Mesendoderm (in vitro differentiated cells): ENCODE data around the gene COG7.

Experiments
- DNase-seq: peaks from one replicate; pipeline ENCODE4 v3.0.0; 2013
- H2AK5ac ChIP-seq: 2 replicates; pipeline ENCODE4 v1.6.1; 2013; ENCODE audit warnings: low read length, inconsistent platforms
- H2BK120ac ChIP-seq: 2 replicates; pipeline ENCODE4 v1.6.1; 2013; ENCODE audit warnings: low read depth, mild to moderate bottlenecking, low read length, moderate library complexity, mixed read lengths
- H2BK15ac ChIP-seq: replicated peaks from 2 replicates; pipeline ENCODE4 v1.6.1; 2013; ENCODE audit warnings: low read depth, mild to moderate bottlenecking, moderate library complexity
- H2BK5ac ChIP-seq: 2 replicates; pipeline ENCODE4 v1.6.1; 2013; ENCODE audit warnings: low read length, inconsistent platforms
- H3K18ac ChIP-seq: 2 replicates; pipeline ENCODE4 v1.6.1; 2013; ENCODE audit warnings: mild to moderate bottlenecking, low read length, mixed read lengths
- H3K23ac ChIP-seq: one replicate; pipeline ENCODE4 v1.6.1; 2013; ENCODE audit warnings: low read length
- H3K27ac ChIP-seq: 2 replicates; pipeline ENCODE4 v1.5.1; 2013; ENCODE audit warnings: low read depth, mild to moderate bottlenecking, inconsistent platforms, low read length, moderate library complexity
- H3K27me3 ChIP-seq: 2 replicates; pipeline ENCODE4 v1.6.1; 2013; ENCODE audit warnings: low read length, control low read depth, mild to moderate bottlenecking, inconsistent platforms; ENCODE audit not compliant: insufficient read depth, poor library complexity
- H3K36me3 ChIP-seq: 2 replicates; pipeline ENCODE4 v1.6.1; 2013; ENCODE audit warnings: low read length, inconsistent platforms; ENCODE audit not compliant: control insufficient read depth, insufficient read depth
- H3K4ac ChIP-seq: one replicate; pipeline ENCODE4 v1.6.1; 2013; ENCODE audit warnings: low read depth, mild to moderate bottlenecking, low read length, moderate library complexity
- H3K4me1 ChIP-seq: 2 replicates; pipeline ENCODE4 v1.6.1; 2013; ENCODE audit warnings: low read depth, low read length, inconsistent platforms; ENCODE audit not compliant: control insufficient read depth
- H3K4me2 ChIP-seq: 2 replicates; pipeline ENCODE4 v1.6.1; 2013; ENCODE audit warnings: low read length
- H3K4me3 ChIP-seq: 2 replicates; pipeline ENCODE4 v1.5.1; 2013; ENCODE audit warnings: mild to moderate bottlenecking, low read length
- H3K56ac ChIP-seq: one replicate; pipeline ENCODE4 v1.6.1; 2013; ENCODE audit warnings: low read length
- H3K79me1 ChIP-seq: 2 replicates; pipeline ENCODE4 v1.6.1; 2013; ENCODE audit warnings: low read length, inconsistent platforms
- H3K79me2 ChIP-seq: 2 replicates; pipeline ENCODE4 v1.6.1; 2013; ENCODE audit warnings: mild to moderate bottlenecking, low read length; ENCODE audit not compliant: control insufficient read depth, insufficient read depth
- H3K9ac ChIP-seq: 2 replicates; pipeline ENCODE4 v1.6.1; 2013; ENCODE audit warnings: low read length, inconsistent platforms
- H4K5ac ChIP-seq: one replicate; pipeline ENCODE4 v1.6.1; 2013; ENCODE audit warnings: low read length
- H4K8ac ChIP-seq: one replicate; pipeline ENCODE4 v1.6.1; 2013; ENCODE audit warnings: low read depth, mild to moderate bottlenecking, control low read depth, low read length, moderate library complexity
- WGBS: extraction: QIAGEN DNeasy Blood & Tissue Kit; methylation state at CpG from one replicate; pipeline ENCODE4 v1.1.7; 2013; ENCODE audit warnings: low lambda C conversion rate, missing lambda C conversion rate; ENCODE audit not compliant: insufficient coverage; ENCODE audit errors: extremely low coverage; 5-methylcytosine and 5-hydroxymethylcytosine counted together

Gene COG7

DNA sequence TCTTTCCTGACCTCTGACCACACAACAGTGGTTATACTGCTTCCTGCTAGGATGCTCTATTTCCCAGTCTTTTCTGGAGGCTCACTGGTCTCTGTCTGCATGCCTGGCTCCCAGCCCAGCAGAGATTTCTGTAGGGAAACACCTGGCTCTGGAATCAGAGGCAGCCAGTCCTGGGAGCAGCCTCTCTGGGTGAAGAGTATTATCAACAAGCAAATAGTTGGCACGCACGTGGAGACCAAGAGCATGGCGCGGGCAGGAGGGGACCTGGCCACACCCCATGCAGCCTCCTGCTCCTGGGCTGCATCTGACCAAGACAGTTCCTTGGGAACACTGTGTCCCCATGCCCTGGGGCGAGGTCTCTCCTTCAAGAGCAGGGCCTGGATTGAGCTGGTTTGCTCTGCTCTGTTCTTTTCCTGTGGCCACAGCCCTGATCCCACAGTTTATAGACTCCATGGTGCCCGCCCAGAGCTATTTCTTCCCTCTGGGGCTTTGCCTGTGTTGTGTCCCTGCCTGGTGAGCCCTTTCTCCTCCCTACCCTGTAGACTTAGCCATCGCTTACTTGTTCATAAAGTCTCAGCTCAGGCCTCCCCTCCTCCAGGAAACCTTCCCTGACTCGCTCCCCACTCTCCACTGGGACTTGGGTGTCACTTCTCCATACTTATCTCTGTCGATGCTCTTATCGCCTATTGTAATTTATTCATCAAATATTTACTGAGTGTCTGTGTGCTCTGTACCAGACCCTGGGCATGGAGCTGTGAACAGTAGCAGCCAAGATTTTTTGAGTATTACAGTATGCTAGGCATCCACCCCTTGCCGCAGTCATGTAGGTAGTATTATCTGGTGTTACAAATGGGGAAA is 90.3 kb downstream of the COG7 start:
- Histone ChIP-seq H3K4me1 (no peaks in the 10 kb centered on the region), H4K8ac (no peak overlapping the region), H3K79me1 (no peaks in the 10 kb centered on the region), H2BK120ac (no peak overlapping the region), H3K4me2 (no peak overlapping the region), H4K5ac (no peak overlapping the region), H2BK15ac (no peak overlapping the region), H3K4me3 (no peak overlapping the region), H3K4ac (no peak overlapping the region), H3K23ac (no peak overlapping the region), H3K27ac (no peak overlapping the region), H3K79me2 (no peaks in the 10 kb centered on the region), H3K9ac (no peak overlapping the region), H3K56ac (no peak overlapping the region), H3K27me3 (no peaks in the 10 kb centered on the region), H2BK5ac (no peak overlapping the region), H3K36me3 (no peaks in the 10 kb centered on the region), H2AK5ac (no peak overlapping the region), H3K18ac (no peak overlapping the region)
- WGBS = no CpG with 5 or more reads among the region's 11 CpGs
- DNase-seq = no peak

DNA sequence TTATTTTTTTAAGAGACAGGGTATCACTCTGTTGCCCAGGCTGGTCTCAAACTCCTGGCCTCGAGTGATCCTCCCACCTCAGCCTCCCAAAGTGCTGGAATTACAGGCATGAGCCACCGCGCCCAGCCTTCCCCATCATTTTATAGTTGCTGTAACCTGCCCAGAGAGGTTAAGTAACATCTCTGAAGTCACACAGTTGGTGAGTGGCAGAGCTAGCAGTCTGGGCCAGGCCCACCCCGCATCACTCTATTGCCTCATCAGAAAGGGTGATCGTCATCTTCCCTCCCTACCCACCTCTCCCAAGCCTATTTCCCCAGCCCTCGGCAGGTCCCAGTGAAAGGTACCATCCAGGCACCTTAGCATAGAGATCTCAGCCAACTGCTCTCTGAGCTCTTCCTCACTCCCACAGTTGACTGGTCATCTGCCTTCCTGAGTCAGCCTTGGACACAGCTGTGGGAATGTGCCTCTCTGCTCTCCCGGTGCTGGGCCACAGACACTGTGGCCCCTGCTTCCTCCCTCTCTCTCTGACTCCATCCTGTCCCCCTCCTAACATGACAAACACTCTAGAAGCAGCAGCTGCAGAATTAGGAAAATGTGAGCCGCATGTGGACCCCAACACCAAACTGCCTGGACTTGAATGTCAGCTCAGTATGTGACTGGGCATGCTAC is 93.8 kb downstream of the COG7 start:
- Histone ChIP-seq H3K4me2 (no peak overlapping the region), H3K27ac (no peak overlapping the region), H4K5ac (no peak overlapping the region), H2BK15ac (no peak overlapping the region), H3K79me2 (no peaks in the 10 kb centered on the region), H3K56ac (no peak overlapping the region), H2BK5ac (no peak overlapping the region), H3K4ac (no peak overlapping the region), H4K8ac (no peak overlapping the region), H2BK120ac (no peak overlapping the region), H2AK5ac (no peak overlapping the region), H3K27me3 (no peaks in the 10 kb centered on the region), H3K23ac (no peak overlapping the region), H3K4me3 (no peak overlapping the region), H3K79me1 (no peaks in the 10 kb centered on the region), H3K9ac (no peak overlapping the region), H3K36me3 (no peaks in the 10 kb centered on the region), H3K18ac (no peak overlapping the region), H3K4me1 (no peaks in the 10 kb centered on the region)
- DNase-seq = no peak
- WGBS = no CpG with 5 or more reads among the region's 8 CpGs

DNA sequence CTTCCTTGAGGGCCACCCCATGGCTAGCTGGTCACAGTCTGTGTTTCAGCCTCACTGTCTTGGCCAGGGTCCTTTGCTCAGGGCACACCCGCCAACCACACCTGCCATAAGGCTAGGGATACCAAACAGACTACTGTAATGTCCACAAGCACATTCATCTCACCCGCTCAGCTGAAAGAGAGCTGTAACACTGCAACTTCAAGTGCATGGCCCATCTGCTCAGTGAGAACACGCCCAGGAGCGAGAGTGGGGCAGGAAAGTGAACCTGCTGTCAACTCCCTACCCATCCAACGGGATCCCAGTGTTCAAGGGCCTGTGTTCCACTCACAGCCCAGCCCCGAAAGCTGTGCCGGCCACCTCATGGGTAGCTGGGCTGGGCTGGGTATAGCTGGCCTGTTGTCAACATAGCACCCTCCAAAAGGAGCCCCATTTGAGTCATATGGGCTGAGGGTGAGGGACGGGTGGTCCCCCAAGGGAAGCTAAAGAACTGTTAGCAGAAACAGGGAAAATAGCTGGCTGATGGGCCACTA is 95.2 kb downstream of the COG7 start:
- Histone ChIP-seq H3K4me3 (no peak overlapping the region), H3K36me3 (no peaks in the 10 kb centered on the region), H3K4me2 (no peak overlapping the region), H2BK120ac (no peak overlapping the region), H2BK15ac (no peak overlapping the region), H2AK5ac (no peak overlapping the region), H3K79me2 (no peaks in the 10 kb centered on the region), H3K23ac (no peak overlapping the region), H3K4me1 (no peaks in the 10 kb centered on the region), H4K5ac (no peak overlapping the region), H3K9ac (no peak overlapping the region), H3K4ac (no peak overlapping the region), H4K8ac (no peak overlapping the region), H3K79me1 (no peaks in the 10 kb centered on the region), H3K18ac (no peak overlapping the region), H2BK5ac (no peak overlapping the region), H3K27ac (no peak overlapping the region), H3K27me3 (no peaks in the 10 kb centered on the region), H3K56ac (no peak overlapping the region)
- no CpG with 5 or more reads among the region's 8 CpGs for WGBS
- no peak for DNase-seq

DNA sequence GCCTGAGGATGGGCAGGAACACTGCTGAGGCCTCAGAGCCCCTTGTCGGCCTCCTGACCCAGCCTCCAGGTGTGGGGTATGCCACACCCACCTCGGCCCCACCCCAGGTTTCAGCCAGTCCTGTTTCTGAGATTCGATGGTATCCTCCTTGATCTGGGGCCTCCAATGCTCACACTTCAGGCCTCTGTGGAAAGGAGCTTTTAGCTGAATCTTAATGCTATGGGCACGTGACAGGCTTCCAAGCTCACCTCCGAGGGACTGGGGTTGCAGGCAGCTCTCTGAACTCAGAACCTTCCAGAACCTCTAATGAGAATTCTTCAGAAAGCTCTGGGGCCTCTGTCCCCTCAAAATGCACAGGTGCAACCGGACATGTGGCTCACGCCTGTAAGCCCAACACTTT is 96.0 kb downstream of the COG7 start:
- no peak overlapping the region for H2BK5ac ChIP-seq
- no peak for DNase-seq
- H3K23ac ChIP-seq = no peak overlapping the region
- H3K9ac ChIP-seq = no peak overlapping the region
- H3K79me2 ChIP-seq = no peaks in the 10 kb centered on the region
- no CpG with 5 or more reads among the region's 7 CpGs for WGBS
- H3K4me1 ChIP-seq = no peaks in the 10 kb centered on the region
- no peak overlapping the region for H3K4me2 ChIP-seq
- no peak overlapping the region for H4K8ac ChIP-seq
- no peak overlapping the region for H3K56ac ChIP-seq
- H4K5ac ChIP-seq = no peak overlapping the region
- H3K18ac ChIP-seq = no peak overlapping the region
- H3K4ac ChIP-seq = no peak overlapping the region
- H3K27ac ChIP-seq = no peak overlapping the region
- H3K4me3 ChIP-seq = no peak overlapping the region
- H3K27me3 ChIP-seq = no peaks in the 10 kb centered on the region
- H2BK15ac ChIP-seq = no peak overlapping the region
- H2BK120ac ChIP-seq = no peak overlapping the region
- no peaks in the 10 kb centered on the region for H3K36me3 ChIP-seq
- H2AK5ac ChIP-seq = no peak overlapping the region
- H3K79me1 ChIP-seq = no peaks in the 10 kb centered on the region

DNA sequence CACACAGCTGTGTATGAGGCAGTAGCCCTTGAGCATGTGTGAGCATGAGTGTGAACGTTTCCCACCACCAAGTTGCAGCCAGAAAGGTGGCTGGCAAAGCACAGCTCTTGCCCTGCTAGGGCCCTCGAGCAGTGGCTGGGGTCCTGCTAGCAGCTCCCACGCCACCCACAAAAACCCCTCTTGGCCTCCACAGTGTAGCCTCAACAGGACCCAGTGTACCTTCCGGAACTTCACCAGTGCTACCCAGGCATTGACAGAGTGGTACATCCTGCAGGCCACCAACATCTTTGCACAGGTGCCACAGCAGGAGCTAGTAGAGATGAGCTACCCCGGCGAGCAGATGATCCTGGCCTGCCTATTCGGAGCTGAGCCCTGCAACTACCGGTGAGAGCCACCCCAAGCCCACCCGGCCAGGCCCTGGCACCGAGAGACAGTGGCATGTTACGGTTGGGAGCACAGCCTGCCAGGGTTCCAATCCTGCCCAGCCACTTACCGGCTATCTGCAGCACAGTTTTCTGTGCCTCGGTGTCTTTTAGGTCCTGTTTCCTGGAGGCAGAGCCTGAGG is 97.8 kb downstream of the COG7 start:
- no peaks in the 10 kb centered on the region for H3K27me3 ChIP-seq
- H3K36me3 ChIP-seq = no peaks in the 10 kb centered on the region
- no peak overlapping the region for H2BK15ac ChIP-seq
- no peaks in the 10 kb centered on the region for H3K4me1 ChIP-seq
- no peak overlapping the region for H3K18ac ChIP-seq
- no peak overlapping the region for H2BK5ac ChIP-seq
- no peak overlapping the region for H4K5ac ChIP-seq
- DNase-seq = no peak
- no peak overlapping the region for H3K4me3 ChIP-seq
- no peak overlapping the region for H3K56ac ChIP-seq
- no peak overlapping the region for H2BK120ac ChIP-seq
- no peak overlapping the region for H3K4me2 ChIP-seq
- H2AK5ac ChIP-seq = no peak overlapping the region
- H3K4ac ChIP-seq = no peak overlapping the region
- no peaks in the 10 kb centered on the region for H3K79me1 ChIP-seq
- no peak overlapping the region for H3K9ac ChIP-seq
- WGBS = no CpG with 5 or more reads among the region's 13 CpGs
- no peak overlapping the region for H4K8ac ChIP-seq
- H3K79me2 ChIP-seq = no peaks in the 10 kb centered on the region
- no peak overlapping the region for H3K27ac ChIP-seq
- no peak overlapping the region for H3K23ac ChIP-seq
